Measurements from ENCODE around the gene CLCA2.
A peak's percentile ranks its signal among the peaks of the same experiment; 100 is the strongest.

Gene CLCA2

DNA sequence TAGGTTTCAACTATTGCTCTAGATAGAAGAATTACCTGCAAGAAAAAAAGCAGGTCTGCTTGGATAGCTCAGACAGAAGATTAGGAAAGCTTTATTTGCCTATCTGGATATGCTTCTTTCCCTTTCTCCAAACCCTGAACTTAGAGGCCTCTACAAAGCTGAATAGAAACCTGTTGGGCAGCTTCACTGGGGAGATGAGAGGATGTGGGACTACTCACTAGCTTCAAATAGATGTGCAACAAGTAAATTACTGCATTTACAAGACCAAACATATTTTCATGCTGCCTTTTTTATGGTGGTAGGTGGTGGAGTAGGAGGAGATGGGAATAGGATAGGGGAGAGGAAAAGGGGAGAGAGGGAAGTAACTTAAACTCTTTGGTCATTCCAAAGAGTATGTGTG, 6.4 kb downstream of the CLCA2 start:
- no peak for DNase-seq (ENCODE audit: low spot score)

DNA sequence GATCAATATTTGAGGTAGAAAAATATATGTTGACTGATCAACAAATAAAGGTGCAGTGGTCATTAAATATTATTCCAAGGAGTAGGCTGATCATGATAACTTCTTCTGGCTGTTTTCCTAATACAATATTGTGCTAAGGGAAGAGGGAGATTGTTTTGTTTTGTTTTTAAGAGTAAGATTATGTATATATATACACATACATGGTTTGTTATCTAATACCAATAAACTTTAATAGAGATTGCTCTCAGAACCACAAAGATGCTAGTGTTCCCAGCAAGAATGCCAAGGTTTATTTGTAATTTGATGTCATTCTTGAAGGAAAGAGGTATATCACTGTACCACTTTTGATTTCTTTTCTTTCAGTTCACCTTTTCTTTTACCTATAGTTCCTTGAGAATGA, 10.1 kb downstream of the CLCA2 start:
- DNase-seq (ENCODE audit: low spot score): no peak

DNA sequence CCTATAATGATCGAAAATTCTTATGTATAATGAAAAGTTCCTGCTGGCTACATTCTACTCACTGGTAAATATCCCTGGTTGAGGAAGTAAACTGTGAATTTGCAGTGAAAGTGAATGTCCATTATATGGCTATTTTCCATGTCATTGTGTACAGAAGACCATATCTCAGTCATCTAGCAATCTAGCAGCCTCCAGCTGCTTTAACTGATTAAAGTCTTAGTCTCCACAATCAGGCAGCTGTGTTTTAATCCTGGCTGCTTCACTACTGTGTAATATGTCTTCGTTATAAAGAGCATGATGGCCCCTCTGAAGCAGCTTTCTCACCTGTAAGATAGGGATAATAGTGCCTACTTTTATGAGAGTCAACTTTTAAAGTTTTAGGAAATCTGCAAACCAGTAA, 11.4 kb downstream of the CLCA2 start:
- no peak for DNase-seq (ENCODE audit: low spot score)

DNA sequence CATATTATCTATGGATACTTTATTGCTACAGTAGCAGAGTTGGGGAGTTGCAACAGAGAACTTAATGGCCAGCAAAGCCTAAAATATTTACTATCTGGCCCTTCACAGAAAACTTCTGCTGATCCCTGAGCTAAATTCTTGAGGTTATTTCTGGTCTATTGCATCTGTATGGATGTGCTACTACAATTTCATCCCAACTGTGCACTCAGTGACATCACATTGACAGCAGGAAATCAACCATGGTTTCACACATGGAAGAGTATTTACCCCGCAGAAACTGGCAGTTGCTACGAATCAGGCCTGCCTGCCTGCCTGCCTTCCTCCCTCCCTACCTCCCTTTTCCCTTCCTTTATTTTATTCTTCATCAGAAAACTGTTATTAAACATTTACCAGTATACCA, 12.1 kb downstream of the CLCA2 start:
- DNase-seq (ENCODE audit: low spot score): no peak

DNA sequence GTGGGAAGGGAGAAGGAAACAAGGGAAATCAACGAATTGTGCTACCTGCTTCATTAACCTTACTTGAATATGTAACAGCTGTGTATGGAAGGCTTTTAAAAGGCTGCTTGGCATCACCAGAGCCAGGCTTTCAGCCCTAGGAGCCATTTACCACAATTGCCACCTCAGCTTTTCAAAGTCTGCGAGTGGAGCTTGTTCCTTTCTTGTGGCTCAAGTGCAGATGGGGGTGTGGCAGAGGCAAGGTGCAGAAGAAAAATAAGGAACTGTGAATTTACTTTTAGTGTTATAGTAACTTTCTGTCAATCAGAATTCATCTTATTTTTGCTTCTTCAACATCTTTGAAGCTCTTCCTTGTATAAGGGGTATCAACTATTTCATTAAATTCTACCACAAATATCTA, 17.6 kb downstream of the CLCA2 start:
- DNase-seq (ENCODE audit: low spot score): no peak

DNA sequence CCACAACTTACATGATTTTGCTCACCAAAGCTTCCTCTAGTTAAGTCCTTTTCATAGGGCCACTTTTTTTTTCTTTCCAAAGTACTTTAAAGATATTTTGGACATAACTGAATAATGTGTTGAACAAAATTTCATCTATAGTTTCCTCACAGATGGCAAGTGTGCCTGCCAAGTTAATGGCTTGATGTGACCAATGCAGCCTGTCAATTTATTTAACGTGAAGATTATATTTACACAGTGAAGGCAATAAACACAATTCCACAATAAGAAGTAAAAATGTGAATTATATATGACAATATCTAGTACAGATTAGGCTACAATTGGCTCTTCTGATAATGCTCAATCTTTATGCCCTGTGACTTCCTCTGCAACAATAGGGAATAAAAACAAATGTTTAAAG, 18.0 kb downstream of the CLCA2 start:
- no peak for DNase-seq (ENCODE audit: low spot score)

DNA sequence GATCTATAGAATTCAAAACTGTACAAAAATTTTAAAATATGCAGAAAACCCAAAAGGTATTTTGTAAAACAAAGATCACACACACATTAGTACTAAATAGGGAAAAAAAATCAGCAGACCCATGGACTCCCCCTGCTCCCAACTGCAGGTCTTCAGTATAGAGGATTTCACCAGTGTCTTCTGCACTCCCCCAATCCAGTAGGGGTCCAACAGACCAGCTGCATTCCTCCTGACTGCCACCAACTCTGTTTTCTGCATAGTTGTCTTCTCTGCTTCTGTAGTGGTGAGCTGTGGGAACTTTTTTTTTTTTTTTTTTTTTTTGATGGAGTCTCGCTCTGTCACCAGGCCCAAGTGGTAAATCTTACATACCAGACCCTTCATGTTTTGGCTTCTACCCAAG, 21.9 kb downstream of the CLCA2 start:
- DNase-seq (ENCODE audit: low spot score): no peak

DNA sequence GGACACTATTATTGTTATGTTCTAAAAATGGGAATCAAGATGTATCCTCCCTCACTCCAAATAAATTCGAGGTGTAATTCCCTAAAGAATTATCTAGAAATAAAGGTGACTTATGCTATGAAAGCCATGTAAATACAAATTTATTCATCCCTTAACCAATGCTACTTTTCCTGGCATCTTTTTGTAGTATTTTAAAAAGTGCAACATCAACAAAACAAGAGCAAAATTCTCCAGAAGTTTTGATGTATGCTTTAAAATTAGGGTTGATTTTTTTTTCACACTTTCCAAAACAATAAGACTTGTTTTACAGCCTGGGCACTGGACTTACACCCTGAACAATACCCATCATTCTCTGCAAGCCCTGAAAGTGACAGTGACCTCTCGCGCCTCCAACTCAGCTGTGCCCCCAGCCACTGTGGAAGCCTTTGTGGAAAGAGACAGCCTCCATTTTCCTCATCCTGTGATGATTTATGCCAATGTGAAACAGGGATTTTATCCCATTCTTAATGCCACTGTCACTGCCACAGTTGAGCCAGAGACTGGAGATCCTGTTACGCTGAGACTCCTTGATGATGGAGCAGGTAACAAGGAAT, 23.3 kb downstream of the CLCA2 start:
- no peak for DNase-seq (ENCODE audit: low spot score)

DNA sequence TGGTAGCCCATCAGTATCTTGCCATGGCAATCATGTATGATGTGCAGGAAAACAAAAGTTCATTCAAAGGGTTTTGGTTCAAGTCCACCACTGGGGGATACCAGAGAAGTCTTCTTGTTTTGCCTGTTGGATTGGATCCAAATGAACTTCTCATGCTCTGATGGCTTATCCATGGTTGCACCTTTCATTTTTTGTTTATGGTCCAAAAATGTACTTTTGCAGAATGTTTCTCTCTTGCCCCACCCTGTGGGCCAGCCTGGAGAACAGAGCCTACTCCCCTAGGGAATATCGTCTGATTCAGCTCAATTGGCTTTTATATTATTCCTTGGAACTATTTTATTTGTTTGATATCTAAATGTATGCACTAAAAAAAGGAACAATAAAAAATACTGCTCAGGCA, 24.7 kb downstream of the CLCA2 start:
- DNase-seq (ENCODE audit: low spot score): no peak

DNA sequence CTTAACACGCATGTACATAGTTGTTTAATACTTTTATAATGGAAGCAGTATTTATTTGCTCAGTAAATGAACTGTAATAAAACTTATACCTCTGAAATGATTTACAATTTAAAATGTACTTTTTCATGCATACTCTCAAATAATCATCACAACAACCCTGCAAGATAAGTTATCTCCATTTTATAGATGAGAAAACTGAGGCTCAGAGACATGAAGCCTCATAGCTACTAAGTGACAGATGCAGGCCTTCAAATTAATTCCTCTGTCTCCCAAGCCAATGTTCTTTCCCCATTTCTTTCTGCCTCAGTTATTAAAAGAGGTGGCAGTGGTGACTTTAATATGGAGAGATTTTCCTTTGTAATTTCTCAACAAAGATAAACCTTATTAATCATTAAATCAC, 25.1 kb downstream of the CLCA2 start:
- no peak for DNase-seq (ENCODE audit: low spot score)

DNA sequence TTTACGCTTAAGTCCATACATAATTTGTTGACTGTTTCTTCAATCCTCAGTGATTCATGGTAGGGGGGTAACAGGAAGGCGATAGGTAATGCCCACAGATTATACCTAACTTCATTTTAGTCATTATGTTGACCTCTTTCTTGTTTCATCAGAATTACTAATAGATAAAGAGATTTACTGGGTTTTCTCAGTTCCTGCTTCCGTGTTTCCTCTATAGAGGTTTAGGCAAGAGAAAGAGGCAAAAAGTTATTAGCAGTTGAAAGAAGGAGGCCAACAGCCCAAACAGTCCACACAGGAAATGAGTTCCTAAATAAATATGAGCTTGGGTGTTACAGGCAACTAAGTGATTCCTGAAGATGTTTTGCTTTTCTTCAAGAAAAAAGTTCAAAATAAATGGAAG, 26.9 kb downstream of the CLCA2 start:
- no peak for DNase-seq (ENCODE audit: low spot score)

DNA sequence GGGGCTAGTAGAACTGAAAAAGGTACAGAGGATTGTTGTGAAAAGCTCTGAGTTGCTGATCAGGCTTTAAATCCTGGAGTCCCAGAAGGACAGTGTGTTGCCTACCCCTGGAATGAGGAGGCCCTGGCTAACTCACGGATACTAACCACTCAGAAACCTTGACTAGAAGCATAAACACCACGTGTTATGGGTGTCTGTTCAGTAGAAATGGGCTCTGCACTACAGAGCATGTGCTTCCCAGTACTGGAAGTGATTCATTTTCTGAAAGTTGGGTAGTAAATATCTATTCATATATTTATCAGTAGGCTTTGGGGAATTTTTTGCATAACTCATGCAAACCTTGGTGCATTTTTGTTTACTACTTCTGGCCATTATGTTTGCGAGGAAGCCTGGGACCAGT, 29.7 kb downstream of the CLCA2 start:
- no peak for DNase-seq (ENCODE audit: low spot score)

DNA sequence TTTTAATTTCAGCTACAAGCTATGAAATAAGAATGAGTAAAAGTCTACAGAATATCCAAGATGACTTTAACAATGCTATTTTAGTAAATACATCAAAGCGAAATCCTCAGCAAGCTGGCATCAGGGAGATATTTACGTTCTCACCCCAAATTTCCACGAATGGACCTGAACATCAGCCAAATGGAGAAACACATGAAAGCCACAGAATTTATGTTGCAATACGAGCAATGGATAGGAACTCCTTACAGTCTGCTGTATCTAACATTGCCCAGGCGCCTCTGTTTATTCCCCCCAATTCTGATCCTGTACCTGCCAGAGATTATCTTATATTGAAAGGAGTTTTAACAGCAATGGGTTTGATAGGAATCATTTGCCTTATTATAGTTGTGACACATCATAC, 31.1 kb downstream of the CLCA2 start:
- DNase-seq (ENCODE audit: low spot score): no peak

DNA sequence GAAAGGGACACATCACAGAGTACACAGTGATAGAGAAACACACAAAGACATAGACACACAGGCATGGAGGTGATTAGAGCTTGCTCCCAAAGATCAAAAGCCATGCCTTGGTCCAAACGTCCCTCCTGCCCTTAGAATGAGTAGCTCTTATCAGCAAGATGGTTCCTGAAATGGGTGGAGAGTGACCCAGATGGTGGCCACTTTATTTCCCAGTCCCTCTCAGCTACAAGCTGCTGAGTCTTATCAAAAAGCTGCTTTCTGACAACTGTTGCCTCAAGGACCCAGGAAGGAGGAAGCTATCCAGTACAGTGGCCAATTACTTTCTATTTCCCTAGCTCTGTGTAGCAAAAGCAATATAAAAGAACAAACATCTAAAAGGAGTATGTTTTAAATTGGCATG, 37.0 kb downstream of the CLCA2 start:
- no peak for DNase-seq (ENCODE audit: low spot score)

DNA sequence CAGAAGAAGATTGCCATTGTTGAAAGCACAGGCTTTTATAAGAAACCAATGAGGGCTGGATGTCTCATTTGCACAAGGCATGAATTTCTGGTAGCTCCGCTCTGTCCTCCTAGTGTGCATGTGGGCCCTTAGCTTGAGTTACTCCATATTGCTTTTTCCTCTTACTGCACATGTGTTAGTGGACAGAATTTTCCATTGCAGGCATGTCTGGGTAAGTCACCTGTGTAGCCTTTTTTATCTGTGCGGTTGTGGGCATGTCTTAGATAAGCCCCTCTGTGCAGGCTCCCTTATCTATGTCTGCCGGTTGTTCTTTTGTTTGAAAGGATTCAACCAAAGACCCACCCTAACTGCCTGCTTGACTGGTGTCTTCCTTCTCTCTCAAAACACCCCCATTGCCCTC, 37.5 kb downstream of the CLCA2 start:
- no peak for DNase-seq (ENCODE audit: low spot score)

DNA sequence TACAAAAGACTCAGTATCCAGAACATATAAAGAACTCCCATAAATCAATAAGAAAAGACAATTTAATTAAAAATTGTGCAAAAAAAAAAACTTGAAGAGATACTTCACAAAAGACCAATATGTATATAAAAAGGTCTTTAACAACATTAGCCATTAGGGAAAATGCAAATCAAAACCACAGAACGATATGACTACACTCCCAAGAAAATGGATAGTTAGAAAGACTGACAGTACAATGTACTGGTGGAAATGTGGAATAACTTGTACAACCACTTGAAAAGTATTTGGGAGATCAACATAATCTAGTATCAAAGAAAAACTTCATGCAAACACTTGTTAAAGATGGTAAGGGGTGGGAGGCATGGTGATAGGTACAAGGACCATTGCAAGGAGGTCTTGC, 40.8 kb downstream of the CLCA2 start:
- DNase-seq (ENCODE audit: low spot score): no peak

DNA sequence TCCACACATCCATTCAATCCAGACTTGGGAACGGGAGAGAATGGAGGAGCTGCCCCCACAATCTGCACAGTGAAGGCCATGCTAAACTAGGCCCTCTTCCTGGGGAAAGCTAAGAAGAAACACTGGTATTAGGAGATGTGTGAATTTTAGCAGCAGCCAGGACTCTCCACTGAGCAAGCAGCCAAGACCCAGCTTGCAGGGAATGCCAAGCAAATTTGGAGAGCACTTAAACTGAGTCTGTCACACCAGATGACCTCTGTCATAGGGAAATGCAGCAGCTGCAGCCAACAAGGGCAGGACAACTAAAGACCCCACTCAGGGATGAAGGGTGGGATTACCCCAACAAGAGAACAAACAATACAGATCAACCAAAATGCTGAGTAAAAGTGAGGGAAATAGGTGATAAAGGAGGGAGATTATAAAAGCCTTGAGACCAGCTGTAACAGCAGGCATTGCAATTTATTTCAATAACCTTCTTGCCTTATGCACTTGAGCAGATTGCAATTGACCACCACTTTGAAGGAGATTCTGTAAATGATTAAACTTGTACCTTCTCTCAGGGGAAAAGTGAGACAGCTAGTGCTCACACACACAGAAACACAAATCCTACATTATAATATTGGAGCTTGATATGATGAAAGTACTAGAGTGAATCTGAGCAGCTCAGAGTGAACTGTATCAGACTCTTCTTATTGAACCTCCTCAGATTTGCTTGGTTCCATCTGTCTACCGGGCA, 42.3 kb downstream of the CLCA2 start:
- DNase-seq (ENCODE audit: low spot score): no peak

DNA sequence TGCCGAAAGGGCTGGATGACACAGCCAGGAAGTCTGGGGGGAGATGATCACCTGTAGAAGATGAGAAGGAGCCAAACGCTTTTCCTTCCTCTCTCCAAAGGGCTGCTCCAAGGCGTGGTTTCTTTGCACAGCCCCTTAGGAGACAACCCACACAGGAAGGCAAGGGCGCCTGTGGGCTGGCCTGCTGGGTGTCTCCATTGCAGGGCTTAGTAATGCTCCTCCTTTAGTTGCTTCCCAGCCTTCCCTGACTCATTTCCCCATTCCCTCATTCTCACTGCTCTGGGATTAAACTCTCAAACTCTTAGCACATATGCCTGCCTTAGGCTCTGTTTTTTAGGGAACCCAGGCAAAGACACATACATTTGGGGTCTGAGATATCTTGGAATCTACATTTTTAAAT, 43.0 kb downstream of the CLCA2 start:
- peak; percentile 50 for DNase-seq (ENCODE audit: low spot score)

DNA sequence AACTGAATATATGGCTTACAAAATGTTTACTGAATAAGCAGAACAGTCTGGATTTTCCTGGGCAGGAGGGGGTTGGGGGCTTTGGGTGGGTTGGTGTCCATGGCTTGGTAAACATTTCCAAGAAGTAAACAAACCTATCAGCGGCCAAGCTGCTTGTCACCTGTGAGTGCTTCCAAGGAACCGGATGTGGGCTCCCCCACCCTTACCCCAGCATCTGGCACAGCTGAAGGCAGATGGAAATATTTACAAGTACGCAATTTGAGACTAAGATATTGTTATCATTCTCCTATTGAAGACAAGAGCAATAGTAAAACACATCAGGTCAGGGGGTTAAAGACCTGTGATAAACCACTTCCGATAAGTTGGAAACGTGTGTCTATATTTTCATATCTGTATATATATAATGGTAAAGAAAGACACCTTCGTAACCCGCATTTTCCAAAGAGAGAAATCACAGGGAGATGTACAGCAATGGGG, 44.6 kb downstream of the CLCA2 start, which contains the start of gene CLCA1:
CLCA1 (plus strand) TSS at position 427 of the 477 bp plus-strand sequence; CDS start at position 472, 45 bp downstream.
- DNase-seq (ENCODE audit: low spot score): no peak

DNA sequence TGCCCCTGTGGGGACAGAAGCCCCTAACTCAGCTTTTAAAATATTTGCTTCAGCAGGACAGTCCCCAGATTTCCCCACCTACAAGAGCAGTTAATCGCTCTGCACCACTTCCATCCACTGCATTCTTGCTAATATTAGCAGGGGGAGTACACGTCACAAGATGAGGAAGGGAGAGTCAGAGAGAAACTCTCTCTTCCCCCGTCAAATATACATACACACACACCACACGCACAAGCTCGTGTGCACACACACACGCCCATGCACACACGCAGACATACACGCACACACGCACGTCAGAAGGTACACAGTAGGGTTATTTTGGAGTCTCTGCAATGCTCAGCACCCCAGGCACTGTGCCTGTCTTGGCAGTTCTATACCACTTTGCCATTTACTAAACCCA, 46.9 kb downstream of the CLCA2 start:
- no peak for DNase-seq (ENCODE audit: low spot score)

DNA sequence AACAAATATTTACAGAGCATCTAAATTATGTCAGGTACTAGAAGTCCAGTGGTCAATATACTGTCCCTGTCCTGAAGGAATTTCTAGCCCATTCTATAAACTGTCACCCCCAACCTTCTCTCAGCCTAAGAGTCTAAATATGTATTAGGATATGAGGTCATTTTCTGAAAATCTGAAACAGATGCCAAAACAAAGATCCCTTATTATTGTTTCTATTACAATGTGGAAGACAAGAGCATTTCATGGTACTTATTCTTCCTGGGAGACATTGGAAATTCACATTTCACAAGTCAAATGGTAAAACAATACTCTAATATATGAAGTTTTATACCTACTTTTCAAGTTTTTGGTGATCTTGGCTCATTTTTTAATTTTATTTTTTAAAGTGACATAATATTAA, 47.3 kb downstream of the CLCA2 start:
- DNase-seq (ENCODE audit: low spot score): no peak

DNA sequence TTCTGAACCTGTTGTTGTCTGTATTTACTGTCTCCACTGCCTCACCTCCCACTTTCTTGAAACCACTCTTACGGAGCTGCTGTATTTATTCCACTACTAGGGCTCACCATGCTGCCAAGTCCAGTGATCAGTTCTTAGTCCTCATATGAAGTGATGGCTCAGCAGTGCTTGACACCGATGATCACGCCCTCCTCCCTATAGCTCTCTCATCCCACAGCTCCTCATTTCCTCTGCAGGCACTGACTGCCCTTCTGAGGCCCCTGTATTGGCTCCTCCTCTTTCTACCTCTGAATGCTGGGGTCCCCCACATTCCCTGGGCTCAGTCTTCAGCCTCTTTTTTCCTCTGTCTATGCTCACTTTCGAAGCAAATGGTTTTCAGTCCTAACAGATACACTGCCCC, 48.2 kb downstream of the CLCA2 start:
- no peak for DNase-seq (ENCODE audit: low spot score)

DNA sequence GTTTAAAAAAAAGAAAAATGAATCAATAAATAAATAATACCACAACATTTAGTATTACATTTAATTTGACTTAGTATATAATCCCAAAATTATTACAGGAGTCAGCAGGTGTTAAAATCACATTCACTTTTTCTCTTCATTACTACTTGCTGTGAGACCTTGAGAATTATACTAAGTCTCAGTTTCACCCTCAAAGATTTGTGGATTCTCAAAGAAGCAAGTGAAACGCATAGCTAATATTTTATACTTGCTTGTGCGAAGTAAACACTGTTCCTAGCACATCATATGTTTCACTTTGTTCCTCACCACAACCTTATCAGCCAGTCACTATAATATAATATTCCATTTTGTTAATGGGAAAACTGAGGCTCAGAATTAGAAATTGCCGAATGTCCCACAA, 48.8 kb downstream of the CLCA2 start:
- DNase-seq (ENCODE audit: low spot score): no peak

DNA sequence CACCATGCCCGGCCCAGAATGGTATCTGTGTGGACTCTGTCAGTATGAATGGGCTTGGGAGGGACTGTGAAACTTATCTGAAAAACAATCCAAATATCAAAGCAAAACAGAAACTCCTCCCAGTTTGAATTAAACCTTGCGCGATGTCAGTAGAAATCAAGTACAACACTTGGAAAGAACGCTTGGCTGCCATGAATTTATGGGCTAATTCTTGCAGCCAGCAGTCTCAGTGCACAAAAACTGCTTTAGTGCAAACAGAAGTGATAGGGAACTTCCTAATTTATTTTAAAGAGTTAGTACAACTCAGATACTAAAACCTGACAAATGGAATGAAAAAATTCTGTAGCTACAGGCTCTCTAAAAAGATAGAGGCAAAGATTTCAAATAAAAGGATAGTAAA, 53.3 kb downstream of the CLCA2 start:
- no peak for DNase-seq (ENCODE audit: low spot score)

Measured in AG20443 (cell line).